Left renal pelvis (tissue), 4 donors: ENCODE results near the gene GAS1. TPM values are rescaled to one million over a fixed set of nuclear protein-coding genes. Genes with fewer than 3 reads are reported as not detected.

ENCODE experiments used
- DNase-seq, 4 donors: peaks; one replicate each; pipeline ENCODE4 v3.0.0-alpha.2; 2013; ENCODE audit warnings: low read depth in 4 of 4, low spot score in 3 of 4
- polyA plus RNA-seq, 4 donors: library from polyadenylated mRNA; unstranded; fragments of 120-200 nt; gene quantifications; one replicate each; pipeline ENCODE4 v1.2.1, GENCODE V29; 2013; ENCODE audit not compliant: insufficient read length in 4 of 4

The GAS1 gene
- polyA plus RNA-seq, 4 donors = 49.9 to 217 (median 53.1) TPM

DNA sequence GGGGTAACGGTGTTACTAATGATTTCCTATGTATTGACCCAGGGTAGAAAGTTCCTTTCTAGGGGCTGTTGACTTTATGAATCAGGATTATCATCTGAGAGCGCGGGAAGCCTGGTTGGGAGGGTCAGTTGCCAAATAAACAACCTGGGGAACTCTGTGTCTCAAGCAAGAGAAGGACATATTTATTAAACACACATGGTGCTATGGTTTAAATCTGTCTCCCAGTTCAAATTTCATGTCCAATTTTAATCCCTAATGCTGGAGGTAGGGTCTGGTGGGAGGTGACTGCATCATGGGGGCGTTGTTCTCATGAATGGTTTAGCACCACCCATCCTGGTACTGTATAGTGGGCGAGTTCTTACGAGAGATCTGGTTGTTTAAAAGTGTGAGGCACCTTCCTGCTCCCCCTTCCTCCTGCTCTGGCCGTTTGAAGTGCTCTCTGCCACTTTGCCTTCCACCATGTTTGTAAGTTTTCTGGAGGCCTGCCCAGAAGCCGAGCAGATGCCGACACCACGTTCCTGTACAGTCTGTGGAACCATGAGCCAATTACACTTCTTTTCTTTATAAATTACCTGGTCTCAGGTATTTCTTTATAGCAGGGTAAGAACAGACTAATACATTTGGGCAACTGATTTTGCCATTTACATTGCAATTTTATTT lies 19.7 kb upstream of the GAS1 start:
- no peak for DNase-seq

DNA sequence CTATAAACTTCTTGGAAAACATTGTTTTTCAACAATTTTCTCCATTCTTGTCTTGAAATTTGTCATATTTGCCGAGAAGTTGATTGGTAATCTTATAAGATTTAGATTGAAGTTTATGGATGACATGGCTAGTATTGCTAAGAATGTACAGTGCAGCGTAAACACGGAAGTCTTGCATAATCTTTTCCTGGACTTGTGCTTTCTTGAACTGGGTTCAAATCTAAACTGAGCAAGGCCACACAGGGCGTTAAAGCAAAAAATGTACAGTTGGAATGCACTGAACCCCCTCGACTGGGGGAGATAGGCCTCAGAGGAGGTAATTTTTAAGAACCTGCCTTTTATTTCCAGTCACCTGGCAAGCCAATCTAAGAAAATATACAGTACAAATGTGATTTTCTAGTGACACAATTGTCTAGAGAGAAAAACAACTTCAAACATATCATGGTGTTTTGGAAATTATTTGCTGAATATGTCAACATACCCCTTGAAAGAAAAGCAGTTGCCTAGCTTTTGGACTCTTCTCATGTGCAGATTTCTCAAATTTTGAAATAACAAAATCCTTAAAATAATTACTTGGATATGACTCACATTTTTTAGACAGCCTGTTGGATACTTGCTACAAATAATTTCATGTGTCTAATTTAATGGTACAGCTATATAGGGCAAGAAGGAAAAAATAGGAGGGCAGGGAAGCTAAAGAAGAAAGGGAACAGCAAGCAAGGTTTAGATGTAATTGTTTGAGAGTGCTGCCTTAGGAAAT lies 18.5 kb upstream of the GAS1 start:
- DNase-seq = no peak

DNA sequence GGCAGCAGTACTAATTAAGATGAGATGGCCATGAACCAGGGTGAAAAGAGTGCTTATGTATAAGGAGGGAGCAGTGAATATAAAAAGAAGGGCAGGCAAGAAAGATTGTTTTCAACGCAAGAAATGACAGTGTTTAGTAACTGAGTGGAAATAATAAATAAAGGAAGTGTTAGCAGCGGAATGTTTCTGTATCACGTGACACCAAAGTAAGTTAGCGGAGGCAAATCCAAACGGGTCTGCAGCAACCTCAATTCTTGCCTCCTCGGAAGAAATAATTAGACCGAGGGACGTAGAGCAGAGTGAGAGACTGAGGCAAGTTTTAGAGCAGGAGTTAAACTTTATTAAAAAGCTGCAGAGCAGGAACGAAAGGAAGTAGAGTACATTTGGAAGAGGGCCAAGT lies 15.4 kb upstream of the GAS1 start:
- DNase-seq = no peak

DNA sequence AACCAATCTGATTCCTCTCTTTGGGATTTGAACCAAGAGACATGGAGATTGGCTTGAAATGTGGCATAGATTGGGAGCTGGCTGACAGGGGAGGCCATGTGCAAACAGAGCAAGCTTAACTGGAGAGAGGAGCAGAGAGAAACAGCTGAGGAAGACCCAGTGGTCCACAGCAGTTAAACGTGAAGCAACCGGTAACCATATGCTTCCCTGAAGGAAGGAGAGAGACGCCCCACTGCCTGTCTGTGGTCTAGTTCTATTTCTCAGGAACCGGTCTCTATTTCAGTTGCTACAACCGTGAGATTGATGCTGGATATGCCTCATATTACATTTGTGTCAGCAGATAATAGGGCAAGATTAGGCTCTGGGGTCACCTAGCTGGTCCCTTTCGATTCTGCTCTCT lies 13.6 kb upstream of the GAS1 start:
- DNase-seq = no peak

DNA sequence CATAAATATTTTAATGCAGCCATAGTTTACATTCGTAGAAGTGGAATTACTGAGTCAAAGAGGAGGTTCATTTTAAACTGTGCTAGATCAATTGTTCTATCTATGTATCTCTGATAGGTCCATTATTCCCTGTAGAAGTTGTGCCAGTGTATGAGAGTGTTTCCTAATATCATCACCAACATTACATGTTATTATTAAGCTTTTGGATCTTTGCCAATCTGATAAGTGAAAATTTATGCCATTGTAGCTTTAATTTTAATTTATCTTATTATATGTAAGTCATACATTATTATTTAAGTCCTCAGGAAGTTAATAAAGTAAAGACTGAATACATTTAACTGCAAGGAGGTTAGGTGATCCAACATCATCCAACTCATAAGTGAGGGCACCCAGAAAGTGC lies 10.9 kb upstream of the GAS1 start:
- DNase-seq = no peak

DNA sequence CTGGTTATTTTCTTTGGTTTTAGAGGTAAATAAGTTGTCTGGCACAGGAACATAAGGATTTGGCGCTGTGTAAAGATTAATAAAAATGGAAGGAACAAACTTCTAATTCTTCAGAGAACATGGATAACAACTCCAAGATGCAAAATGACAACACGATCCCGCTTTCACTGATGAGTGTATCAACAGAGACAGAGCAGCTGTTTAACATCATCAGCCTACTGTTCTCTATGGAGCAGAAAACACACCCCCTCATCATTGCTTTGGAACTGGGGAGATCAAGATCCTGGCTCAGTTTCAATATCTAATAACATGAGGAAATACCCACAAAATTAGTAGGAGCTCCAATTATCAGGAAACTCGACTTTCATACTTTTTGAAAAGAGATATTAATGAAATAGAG lies 8.3 kb upstream of the GAS1 start:
- DNase-seq = no peak

DNA sequence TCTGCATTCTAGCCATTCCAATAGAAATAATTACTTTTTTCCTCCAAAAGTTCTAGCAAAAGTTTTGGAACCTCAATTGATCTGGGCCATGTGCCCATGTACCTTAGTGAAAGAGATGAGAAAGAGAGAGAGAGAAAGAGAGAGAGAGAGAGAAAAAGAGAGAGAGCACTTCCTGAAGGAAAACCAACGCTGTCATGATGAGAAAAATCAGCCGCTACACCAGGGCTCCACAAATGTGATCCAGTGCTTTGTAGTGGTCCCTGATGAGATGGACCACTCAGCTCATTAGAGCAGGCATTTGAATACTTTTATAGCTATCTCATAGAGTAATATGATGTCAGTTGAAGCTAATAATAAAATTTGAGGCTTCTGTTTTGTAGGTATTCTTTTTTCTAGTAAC lies 7.7 kb upstream of the GAS1 start:
- no peak for DNase-seq

DNA sequence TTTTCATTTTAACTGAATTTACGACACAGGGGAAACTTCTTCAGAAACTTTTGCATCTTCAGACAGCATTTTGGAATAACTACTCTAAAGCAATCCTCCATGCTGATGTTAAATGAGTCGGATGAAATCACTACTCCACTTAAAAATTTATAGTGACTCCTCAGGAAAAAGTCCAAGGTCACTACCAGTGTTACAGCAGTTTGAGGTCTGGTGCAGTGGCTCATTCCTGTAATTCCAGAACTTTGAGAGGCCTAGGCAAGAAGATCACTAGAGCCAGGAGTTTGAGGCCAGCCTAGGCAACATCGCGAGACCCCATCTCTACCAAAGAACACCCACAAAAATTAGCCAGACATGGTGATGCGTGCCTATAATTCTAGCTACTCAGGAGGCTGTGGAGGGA lies 5.9 kb upstream of the GAS1 start:
- no peak for DNase-seq

DNA sequence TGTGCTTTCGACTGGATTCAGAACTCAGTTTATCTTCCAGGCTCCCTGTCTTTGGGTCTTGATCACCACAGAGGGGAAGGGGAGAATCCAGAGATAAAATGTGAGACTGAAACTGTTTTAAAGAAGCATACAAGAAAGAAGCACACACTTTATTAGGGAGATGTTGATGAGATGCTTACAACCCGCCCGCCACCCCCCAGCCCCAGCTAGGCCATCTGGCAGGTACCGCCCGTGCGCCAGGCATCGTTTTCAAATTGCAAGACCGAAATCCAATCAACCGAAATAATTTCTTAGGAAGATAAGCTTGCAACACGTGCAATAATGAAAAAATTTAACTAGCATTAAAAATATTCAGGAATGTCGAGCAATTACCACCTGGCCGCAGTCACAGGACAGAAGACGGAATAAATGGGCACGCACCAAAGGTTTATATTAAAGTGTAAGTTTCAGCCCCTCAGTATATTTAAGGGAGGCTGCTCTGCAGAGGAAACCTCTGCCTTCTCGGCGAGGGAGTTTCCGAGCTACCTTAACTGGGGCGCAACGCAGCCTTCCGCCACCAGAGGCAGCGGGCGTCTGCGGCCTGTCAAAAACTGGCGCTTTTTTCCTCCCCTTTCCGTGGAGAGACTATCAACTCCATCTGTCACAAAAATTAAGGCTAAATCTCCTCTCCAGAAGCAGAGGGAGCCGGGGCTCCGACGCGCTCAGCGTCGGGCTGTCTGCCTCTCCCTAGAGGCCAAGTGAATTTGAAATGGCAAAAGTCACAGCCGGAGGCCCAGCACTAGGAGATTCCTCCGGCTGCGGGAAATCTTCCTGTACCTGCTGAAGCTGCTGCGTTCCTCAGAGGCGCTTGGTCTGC lies 996 bp upstream of the GAS1 start:
- DNase-seq = peak in 3 of 4 donors; percentile 74 to 79 (median 76)

DNA sequence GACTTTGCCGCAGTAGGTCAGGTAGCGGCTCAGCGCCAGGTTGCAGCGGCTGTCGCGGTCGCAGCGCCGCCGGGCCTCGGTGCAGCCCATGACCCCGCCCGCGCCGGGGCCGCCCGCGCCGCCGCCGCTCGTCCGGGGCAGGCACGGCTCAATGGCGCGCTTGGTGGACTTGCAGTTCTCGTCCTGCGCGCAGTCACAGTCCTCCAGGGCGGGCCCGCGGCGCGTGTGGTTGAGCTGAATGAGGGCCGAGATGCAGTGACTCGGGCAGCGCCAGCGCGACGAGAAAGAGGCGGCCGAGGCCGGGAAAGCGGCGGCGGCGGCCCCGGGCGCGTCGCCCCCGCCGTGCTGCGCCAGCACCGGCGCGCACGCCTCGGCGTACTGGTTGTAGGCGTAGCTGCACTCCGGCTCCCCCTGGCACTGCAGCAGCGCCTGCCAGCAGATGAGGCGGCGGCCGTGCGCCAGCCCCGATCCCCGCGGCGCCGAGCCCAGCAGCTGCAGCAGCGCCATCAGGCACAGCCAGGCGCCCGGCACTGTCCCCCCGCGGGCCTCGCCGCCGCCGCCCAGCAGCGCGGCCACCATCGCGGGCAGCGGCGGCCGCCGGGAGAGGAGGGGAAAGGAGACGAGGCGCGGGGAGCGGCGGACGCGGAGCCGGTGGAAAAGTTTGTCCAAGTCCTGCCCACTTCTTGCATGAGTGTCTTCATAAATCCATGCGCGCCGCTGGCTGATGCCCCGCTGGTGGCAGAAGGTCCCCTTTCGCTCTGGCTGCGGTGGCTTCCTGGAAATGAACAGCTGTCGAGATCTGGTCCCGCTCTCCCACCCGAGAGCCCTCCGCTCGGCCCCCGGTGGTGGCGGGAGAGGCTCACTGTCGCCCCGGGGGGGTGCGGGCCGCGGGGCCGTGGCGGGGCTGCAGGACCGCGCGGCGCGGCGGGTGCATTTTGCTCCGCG lies 833 bp downstream of the GAS1 start:
- no peak for DNase-seq

DNA sequence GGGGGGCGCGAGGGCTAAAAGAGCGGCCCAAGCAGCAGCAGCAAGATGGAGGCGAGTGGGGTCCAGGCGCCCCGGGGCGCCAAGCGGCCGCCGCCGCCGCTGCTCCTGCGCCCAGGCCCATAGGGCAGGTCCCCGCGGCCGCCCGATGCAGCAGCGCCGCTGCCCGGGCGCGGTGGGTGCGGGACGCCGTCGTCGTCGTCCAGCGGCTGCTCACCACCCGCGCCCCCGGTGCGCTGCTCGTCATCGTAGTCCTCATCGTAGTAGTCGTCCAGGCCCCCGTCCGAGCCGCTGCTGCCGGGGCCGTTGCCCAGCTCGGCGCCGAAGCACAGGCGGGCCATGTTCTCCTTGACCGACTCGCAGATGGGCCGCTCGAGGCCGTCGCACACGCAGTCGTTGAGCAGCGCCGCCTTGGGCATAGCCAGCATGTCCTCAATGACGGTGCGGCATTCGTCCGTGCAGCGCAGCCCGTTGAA lies 1.5 kb downstream of the GAS1 start:
- DNase-seq = no peak

DNA sequence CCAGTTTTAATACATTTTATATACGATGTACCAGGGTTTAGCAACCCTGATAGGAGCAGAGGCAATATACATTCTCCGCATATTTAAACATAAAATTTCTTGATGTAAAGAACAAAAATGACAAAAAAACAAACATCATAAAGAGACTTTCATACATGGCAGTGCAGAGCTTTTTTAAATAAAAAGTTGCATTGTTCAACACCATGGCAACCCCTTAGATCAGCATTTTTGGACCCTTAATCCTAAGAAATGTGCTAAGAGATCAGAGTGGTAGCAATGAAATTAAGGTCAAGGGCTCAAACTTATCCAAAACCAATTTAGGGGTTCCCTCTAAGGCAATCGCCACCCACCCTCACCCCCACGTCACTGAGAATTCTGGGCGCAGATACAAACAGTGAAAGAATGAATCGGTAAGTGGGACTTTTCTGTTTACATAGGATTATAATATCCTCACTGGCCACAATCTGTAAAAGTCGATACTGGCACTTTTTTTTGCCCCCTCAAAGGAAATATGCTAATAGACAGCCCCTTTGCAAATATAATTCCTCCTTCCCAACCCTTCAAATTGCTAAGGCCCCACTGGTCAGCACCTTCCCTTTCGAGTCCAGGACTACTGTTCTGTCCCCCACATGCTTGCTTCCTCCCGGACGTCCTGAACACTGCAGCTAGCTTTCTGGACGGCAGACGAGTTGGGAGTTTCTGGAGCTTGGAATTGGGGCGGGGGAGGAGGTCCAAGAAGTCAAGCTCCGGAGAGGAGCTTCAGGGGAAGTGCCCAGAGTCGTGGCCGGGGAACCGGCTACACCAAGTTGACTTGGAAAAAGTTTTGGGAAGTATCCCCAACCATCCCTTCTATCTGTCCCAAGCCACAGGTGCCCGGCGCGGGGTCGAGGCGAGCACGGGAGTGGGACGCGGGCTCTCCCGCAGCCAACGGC lies 2.2 kb downstream of the GAS1 start:
- no peak for DNase-seq

DNA sequence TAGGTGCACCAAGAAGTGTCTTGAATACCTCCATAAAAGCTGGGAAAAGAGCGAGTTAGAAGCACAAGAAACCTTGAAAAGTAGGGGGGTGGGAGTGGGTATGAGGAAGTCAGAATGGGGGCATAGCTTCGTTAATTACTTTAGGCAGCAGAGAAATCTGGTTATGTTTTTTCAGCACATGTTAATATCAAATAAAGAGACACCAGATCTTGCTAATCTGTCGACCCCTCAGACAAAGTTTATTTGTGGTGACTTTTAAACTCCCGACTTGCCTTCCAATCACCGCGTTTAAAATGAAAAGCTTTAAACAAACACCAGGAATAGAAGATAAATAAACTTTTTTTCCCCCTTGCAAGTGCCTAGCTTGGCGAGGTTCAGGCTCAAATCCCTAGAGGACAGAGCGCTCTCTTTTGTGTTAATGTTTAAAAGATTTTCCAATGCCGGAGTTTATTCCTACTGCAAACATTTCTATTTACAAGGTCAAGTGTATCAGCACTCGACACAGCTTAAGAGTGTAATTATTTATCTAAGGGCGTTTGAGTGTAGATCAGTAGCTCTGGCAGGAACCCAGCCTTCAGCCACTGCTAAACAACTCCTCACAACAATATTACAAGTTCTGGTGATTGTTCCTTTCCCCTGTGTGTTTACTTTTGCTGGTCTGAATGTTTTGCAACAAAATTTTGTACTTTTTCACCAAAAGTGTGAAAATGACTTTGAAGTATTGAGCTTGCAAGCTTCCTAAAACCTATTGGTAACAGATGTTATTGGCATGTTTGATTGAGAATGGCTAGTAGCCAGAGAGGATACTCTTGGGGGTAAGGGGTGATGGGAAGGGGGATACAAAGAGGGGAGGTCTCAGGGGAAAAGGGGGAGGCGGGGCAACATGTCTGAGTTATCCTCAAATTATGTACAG lies 3.8 kb downstream of the GAS1 start:
- DNase-seq = no peak

DNA sequence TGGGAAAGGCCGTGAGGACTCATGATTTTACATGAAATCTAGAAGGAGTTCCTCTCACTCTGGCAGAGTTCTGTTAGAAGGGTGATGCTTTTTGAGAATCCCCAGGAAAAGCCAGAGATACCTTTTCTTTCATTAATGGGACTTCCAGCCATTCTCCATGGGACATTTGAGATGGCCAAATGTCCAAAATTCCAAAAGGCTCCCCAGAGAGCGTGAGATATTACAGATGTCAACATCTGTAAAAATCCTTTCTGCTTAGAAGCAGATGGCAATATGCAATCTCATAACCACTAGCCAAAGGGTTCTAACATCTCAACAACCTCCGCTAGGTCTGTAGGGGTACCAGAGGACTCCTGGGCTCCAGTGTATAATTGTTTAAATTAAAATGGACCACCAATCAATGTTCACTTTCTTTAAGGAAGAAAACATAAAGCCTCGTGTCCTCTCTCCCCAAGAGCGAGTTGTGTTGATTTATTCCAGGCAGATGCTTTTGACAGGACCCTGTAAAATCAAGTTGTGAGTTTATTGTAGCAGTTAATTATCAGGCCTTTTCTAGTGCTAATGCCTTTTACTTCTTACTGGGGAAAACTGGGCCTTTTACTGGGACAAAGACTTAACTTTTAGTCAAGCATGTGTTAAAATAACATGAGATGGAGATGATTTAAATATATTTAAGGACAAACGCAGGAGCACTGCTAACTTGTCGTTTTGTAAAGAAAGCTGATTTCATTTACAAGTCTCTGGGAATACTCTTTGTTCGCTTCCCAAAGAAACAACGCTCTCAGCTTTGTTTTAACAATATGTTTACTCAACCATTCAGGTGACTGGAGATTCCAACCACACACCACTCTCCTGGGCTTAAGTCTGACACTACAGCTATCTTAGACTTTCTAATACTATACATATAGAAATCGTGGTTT lies 4.8 kb downstream of the GAS1 start:
- no peak for DNase-seq

DNA sequence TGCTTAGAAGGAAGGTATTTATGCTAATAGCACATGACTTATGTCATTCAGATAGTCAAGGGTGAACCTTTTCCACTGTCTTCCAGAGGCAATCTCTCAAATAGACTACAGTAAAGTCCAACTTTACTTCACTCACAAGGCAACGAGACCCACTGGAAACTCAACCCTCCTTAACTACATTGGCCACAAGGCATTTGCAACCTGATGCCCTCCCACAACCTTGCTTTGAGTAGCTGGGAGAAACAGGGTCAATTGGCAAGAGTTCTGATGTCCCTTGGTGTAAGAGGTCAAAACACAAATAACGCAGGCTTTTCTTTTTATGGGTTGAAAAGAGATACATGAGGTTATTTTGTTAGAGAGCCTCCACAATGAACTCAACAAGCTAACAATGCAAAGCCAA lies 6.1 kb downstream of the GAS1 start:
- no peak for DNase-seq

DNA sequence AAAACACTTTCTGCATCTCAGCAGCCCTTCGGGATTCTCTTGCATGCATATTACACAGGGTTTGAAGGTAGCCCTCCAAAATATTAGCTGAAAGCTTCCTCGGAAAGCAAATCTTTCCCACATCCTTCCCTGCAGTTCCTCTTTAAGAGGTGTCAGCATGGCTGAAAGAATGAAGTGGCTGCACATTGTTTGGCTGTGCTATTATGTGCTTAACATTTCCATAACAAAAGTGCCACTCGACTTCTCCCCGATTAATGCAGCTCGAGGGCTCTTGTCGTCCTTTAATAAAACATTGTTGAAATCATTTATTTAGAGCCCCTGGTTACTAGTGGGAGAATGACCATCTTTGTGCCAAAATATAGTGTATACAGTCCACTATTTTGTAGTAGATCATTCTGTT lies 6.5 kb downstream of the GAS1 start:
- no peak for DNase-seq

DNA sequence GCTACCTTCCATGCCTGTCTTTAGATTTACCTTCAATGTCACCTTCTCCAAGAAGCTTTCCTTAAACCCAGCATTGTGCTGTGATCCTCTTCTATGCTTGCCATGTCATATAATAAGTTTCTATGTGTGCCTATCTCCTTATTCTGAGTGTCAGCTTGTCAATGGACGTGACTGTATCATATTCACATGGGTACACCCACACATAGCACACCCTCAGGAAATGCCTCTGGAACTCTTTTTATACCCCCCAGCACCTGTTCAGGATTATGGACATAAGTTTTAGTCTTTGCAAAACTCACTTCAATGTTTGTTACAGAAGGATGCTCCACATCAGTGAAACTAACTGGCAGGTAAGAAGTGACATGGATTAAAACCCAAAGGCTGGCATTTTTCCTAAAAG lies 7.4 kb downstream of the GAS1 start:
- no peak for DNase-seq
